B cell (primary cell): Measurements from ENCODE around the gene VENTX. TPM values are rescaled to one million over a fixed set of nuclear protein-coding genes. Genes with fewer than 3 reads are reported as not detected.

ENCODE experiments used
- ATAC-seq: fragments of 200-7000 bp; cut with Tn5 transposase; one replicate; pipeline ENCODE4 v1.10.0; 2021; ENCODE audit warnings: low read depth, mild to moderate bottlenecking, moderate number of reproducible peaks, moderate library complexity
- CTCF ChIA-PET: fragments of 350-600 bp; sonication (Branson Sonifier 250); formaldehyde crosslinking; loops from one replicate; lab custom pipeline; 2021; ENCODE audit warnings: antibody characterized with exemption, inconsistent platforms; lab: Charles Lee
- POLR2A ChIA-PET: fragments of 350-600 bp; sonication (Branson Sonifier 250); formaldehyde crosslinking; loops from one replicate; lab custom pipeline; 2021; ENCODE audit warnings: antibody characterized with exemption; lab: Charles Lee
- DNase-seq: peaks from one replicate; pipeline ENCODE4 v3.0.0; 2013
- H2AFZ ChIP-seq: 2 replicates; pipeline ENCODE4 v1.6.1; 2012; ENCODE audit warnings: mild to moderate bottlenecking, low read depth, low read length; ENCODE audit not compliant: insufficient read depth, poor library complexity, severe bottlenecking
- H3K27ac ChIP-seq, 2 donors: 1 replicate in 1 of 2; 2 replicates in 1 of 2; pipeline ENCODE4 v1.5.1; 2012 to 2013; ENCODE audit warnings: low read length in 2 of 2, mild to moderate bottlenecking in 2 of 2, moderate library complexity in 1 of 2
- H3K27me3 ChIP-seq, 4 experiments: fragments of 200-600 bp in 1 of 4; sonication (generic) in 1 of 4; replicated peaks in 1 of 4; 1 replicate in 2 of 4; 2 replicates in 2 of 4; pipeline versions ENCODE4 v1.6.1 to v1.7.0; 2013 to 2016; ENCODE audit warnings: low read length in 3 of 4, mild to moderate bottlenecking in 2 of 4, mixed read lengths in 1 of 4, moderate library complexity in 1 of 4; ENCODE audit not compliant: insufficient read depth in 4 of 4, control insufficient read depth in 3 of 4; ENCODE audit errors: control extremely low read depth in 1 of 4
- H3K36me3 ChIP-seq, 2 experiments: replicated peaks in 1 of 2; 1 replicate in 1 of 2; 2 replicates in 1 of 2; pipeline versions ENCODE4 v1.6.1 to v1.7.1; 2013; ENCODE audit warnings: low read length in 1 of 2; ENCODE audit not compliant: insufficient read depth in 2 of 2, control insufficient read depth in 1 of 2; ENCODE audit errors: control extremely low read depth in 1 of 2, extremely low read depth in 1 of 2
- H3K4me1 ChIP-seq, 2 donors: fragments of 200-600 bp in 1 of 2; sonication (generic) in 1 of 2; 1 replicate in 1 of 2; 2 replicates in 1 of 2; pipeline versions ENCODE4 v1.5.1 to v1.6.1; 2013 to 2017; ENCODE audit warnings: low read length in 2 of 2; ENCODE audit not compliant: control insufficient read depth in 2 of 2, insufficient read depth in 2 of 2
- H3K4me2 ChIP-seq: replicated peaks from 2 replicates; pipeline ENCODE3; 2012; ENCODE audit warnings: mild to moderate bottlenecking, low read depth, low read length; ENCODE audit not compliant: poor library complexity, severe bottlenecking
- H3K4me3 ChIP-seq, 5 experiments: fragments of 200-600 bp in 1 of 5; sonication (generic) in 1 of 5; 1 replicate in 3 of 5; 2 replicates in 2 of 5; pipeline versions ENCODE4 v1.5.1 to v1.7.0; 2011 to 2016; ENCODE audit warnings: low read length in 4 of 5, mild to moderate bottlenecking in 4 of 5, low read depth in 2 of 5, control low read depth in 1 of 5, moderate library complexity in 1 of 5; ENCODE audit not compliant: insufficient read depth in 1 of 5; ENCODE audit errors: control extremely low read depth in 1 of 5, extremely low read depth in 1 of 5
- H3K79me2 ChIP-seq: fragments of 200-600 bp; sonication (generic); one replicate; pipeline ENCODE4 v1.6.0; 2016; ENCODE audit warnings: low read length; ENCODE audit not compliant: control insufficient read depth, insufficient read depth
- H3K9ac ChIP-seq: fragments of 200-600 bp; sonication (generic); 2 replicates; pipeline ENCODE4 v1.6.1; 2017; ENCODE audit warnings: mild to moderate bottlenecking, low read length, moderate library complexity
- H3K9me3 ChIP-seq, 3 donors: one replicate each; pipeline versions ENCODE4 v1.6.1 to v1.7.1; 2013; ENCODE audit warnings: low read length in 2 of 3; ENCODE audit not compliant: control insufficient read depth in 2 of 3, insufficient read depth in 1 of 3; ENCODE audit errors: control extremely low read depth in 1 of 3
- H4K20me1 ChIP-seq: 2 replicates; pipeline ENCODE4 v1.6.0; 2012; ENCODE audit warnings: mild to moderate bottlenecking, low read length; ENCODE audit not compliant: insufficient read depth, control insufficient read depth, poor library complexity, severe bottlenecking
- H3K27ac Mint-ChIP-seq: one replicate; pipeline ENCODE4 v1.8.0; 2021; ENCODE audit warnings: mixed read lengths
- H3K27me3 Mint-ChIP-seq: one replicate; pipeline ENCODE4 v1.8.0; 2021; ENCODE audit warnings: mixed read lengths
- H3K4me1 Mint-ChIP-seq: one replicate; pipeline ENCODE4 v1.8.0; 2021; ENCODE audit warnings: mixed read lengths
- H3K4me3 Mint-ChIP-seq: one replicate; pipeline ENCODE4 v1.8.0; 2021; ENCODE audit warnings: mixed read lengths
- H3K9me3 Mint-ChIP-seq: one replicate; pipeline ENCODE4 v1.8.0; 2022; ENCODE audit warnings: mixed read lengths; ENCODE audit not compliant: insufficient read depth
- EZH2 ChIP-seq: IDR thresholded peaks from 2 replicates; pipeline ENCODE4 v1.6.1; 2012; ENCODE audit warnings: borderline replicate concordance, low read depth, mild to moderate bottlenecking, moderate library complexity, low read length; ENCODE audit not compliant: insufficient read depth, poor library complexity, severe bottlenecking
- WGBS: methylation state at CpG from one replicate; pipeline ENCODE4 v1.1.5; 2013; ENCODE audit warnings: missing lambda C conversion rate; ENCODE audit not compliant: insufficient coverage; 5-methylcytosine and 5-hydroxymethylcytosine counted together
- intact Hi-C: fragments of 100-400 bp; cut with micrococcal nuclease; formaldehyde crosslinking; loops from one replicate; pipeline ENCODE4 v1.10.0; 2022
- polyA plus RNA-seq: library from polyadenylated mRNA; depleted of rRNA; stranded (reverse); fragments of >200 nt; gene quantifications from 2 replicates; pipeline ENCODE4 v1.2.3, GENCODE V29; 2012
- total RNA-seq, 2 donors: library from RNA; stranded (reverse); fragments of 120-200 nt in 1 of 2; gene quantifications; 1 replicate in 1 of 2; 2 replicates in 1 of 2; pipeline versions ENCODE4 v1.2.3 to v1.2.4, GENCODE V29; 2013 to 2022
- TF ChIP-seq, protein P1 (sequence below): fragments of 200-600 bp; IDR thresholded peaks from one replicate; pipeline ENCODE4 v1.8.0; 2022; ENCODE audit warnings: antibody characterized with exemption, mild to moderate bottlenecking

The VENTX gene
- total and polyA plus RNA-seq, 2 donors (not counting 1 experiment from before 2014, with no cell fraction given), result 0.82 TPM; not detected in 1

DNA sequence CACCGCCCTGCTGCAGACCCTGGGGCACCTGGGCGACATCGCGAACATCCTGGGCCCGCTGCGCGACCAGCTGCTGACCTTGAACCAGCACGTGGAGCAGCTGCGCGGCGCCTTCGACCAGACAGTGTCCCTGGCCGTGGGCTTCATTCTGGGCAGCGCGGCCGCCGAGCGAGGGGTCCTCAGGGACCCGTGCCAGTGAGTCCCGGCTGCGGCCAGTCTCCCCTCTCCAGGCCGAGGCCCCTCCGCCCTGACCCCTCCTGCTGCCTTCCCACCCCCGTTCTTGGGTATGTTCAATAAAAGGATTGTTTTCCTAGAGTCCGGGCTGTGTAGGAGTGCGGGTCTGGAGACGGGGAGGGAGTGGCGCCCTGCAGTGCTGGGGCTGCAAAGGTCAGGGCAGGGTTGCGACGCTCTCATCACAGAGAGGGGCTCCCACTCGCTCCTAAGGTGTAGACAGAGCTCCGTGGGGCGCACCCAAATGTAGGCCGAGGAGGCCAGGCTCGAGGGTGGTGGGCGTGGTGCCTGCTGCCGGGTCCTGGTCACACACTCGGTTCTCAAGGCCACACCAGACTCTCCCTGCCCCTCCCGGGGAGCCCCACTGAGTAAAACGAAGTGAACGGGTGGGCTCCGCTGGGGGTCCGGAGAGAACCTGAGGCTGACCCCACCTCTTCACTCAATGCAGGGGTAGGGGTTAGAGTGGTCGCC is 6.3 kb upstream of the VENTX start:
- intact Hi-C loops, result no loop called here
- 39% methylated on average over 42 of the region's 44 CpGs for WGBS
- Histone ChIP-seq H3K79me2 (no peaks in the 10 kb centered on the region), H4K20me1 (peaks cover 4% of the 10 kb centered on the region), H3K27ac (no peak overlapping the region), H3K4me2 (peak overlapping the region; percentile 89), H2AFZ (no peak overlapping the region), H3K9me3 (peaks cover 0 to 14% (median 0%) of the 10 kb centered on the region in 3 donors), H3K27me3 (peaks cover 0 to 57% (median 23%) of the 10 kb centered on the region in 4 experiments), H3K36me3 (no peaks in the 10 kb centered on the region), H3K9ac (no peak overlapping the region), H3K4me1 (peaks cover 27 to 30% of the 10 kb centered on the region in 2 donors), H3K4me3 (no peak overlapping the region)
- ChIA-PET POLR2A (no interaction called here), CTCF (no interaction called here)
- Mint-ChIP-seq H3K27ac (peak overlapping the region; percentile 56), H3K4me3 (peak overlapping the region; percentile 75), H3K9me3 (no peaks in the 10 kb centered on the region), H3K4me1 (peaks cover 19% of the 10 kb centered on the region), H3K27me3 (peaks cover 37% of the 10 kb centered on the region)
- ATAC-seq (no peak), DNase-seq (no peak)
- TF ChIP-seq, protein P1, sequence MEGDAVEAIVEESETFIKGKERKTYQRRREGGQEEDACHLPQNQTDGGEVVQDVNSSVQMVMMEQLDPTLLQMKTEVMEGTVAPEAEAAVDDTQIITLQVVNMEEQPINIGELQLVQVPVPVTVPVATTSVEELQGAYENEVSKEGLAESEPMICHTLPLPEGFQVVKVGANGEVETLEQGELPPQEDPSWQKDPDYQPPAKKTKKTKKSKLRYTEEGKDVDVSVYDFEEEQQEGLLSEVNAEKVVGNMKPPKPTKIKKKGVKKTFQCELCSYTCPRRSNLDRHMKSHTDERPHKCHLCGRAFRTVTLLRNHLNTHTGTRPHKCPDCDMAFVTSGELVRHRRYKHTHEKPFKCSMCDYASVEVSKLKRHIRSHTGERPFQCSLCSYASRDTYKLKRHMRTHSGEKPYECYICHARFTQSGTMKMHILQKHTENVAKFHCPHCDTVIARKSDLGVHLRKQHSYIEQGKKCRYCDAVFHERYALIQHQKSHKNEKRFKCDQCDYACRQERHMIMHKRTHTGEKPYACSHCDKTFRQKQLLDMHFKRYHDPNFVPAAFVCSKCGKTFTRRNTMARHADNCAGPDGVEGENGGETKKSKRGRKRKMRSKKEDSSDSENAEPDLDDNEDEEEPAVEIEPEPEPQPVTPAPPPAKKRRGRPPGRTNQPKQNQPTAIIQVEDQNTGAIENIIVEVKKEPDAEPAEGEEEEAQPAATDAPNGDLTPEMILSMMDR, result no peak
- TF ChIP-seq EZH2, result no peak

- Mint-ChIP-seq H3K4me1 (peaks cover 19% of the 10 kb centered on the region), H3K27ac (no peak overlapping the region), H3K9me3 (no peaks in the 10 kb centered on the region), H3K27me3 (peaks cover 33% of the 10 kb centered on the region), H3K4me3 (peak overlapping the region; percentile 45)
- no peaks in the 10 kb centered on the region for H3K36me3 ChIP-seq
- WGBS, result 65% methylated on average over 11 of the region's 11 CpGs
- no peak overlapping the region for H3K4me2 ChIP-seq
- no peak overlapping the region for H3K27ac ChIP-seq
- peaks cover 34 to 37% of the 10 kb centered on the region in 2 donors for H3K4me1 ChIP-seq
- ChIA-PET CTCF (interaction anchor here (1.2 kb wide), 1 partner anchor 14 kb away, joined by 3 read pairs; no protein-coding TSS in a partner anchor), POLR2A (no interaction called here)
- no peak overlapping the region for H2AFZ ChIP-seq
- intact Hi-C loops, result no loop called here
- DNase-seq, result no peak
- H3K79me2 ChIP-seq, result no peaks in the 10 kb centered on the region
- peaks cover 0 to 57% (median 23%) of the 10 kb centered on the region in 4 experiments for H3K27me3 ChIP-seq
- peaks cover 4% of the 10 kb centered on the region for H4K20me1 ChIP-seq
- no peak overlapping the region for H3K9ac ChIP-seq
- no peak overlapping the region for H3K4me3 ChIP-seq
- TF ChIP-seq, protein P1, result no peak
- TF ChIP-seq EZH2, result no peak
- no peak for ATAC-seq
- H3K9me3 ChIP-seq, result peaks cover 0 to 12% (median 0%) of the 10 kb centered on the region in 3 donors
These were observed 5.6 kb upstream of the VENTX start for GRCh38 chr10:133231946-133232574.
